Measurements from ENCODE around the gene GCLC. TPM values are rescaled to one million over a fixed set of nuclear protein-coding genes. Genes with fewer than 3 reads are reported as not detected.
"Not testable (repeated sequence)": the region's sequence is repeated elsewhere in the genome, so short reads cannot be mapped to it uniquely, and the experiment has no call there.

GCLC gene
- total and polyA plus RNA-seq, 9 of the 15 experiments (the other 6 are each of a cell fraction or from before 2014, with no cell fraction given): 3.9 to 20.0 (median 9.4) TPM

- TF ChIP-seq MGA (IDR thresholded peaks at IDR 0.05) (peak; percentile 42; the same call in 1 of the 2 replicates), SMARCB1 (IDR thresholded peaks at IDR 0.05; ENCODE audit: insufficient read length, low read depth) (no peak), KDM1A (IDR thresholded peaks at IDR 0.05) (no peak), MITF (IDR thresholded peaks at IDR 0.05) (0 out of 2 replicates have a peak, but pooled peaks have one; percentile 16), ZNF165 (CRISPR knock-in tag; IDR thresholded peaks at IDR 0.05; ENCODE audit: borderline replicate concordance) (no peak)
Observed at GRCh38 chr6:53573299-53573698, 28.4 kb upstream of the GCLC start (continued).

GRCh38 chr6:53572379-53572778 is 27.5 kb upstream of the GCLC start:
- BruUV-seq (replicated peaks); H3K9me1 ChIP-seq (ENCODE audit: control insufficient read depth, insufficient read depth, low read length); FAIRE-seq; H4K20me1 ChIP-seq (replicated peaks; ENCODE audit: control insufficient read depth, insufficient read depth, low read length); H2AFZ ChIP-seq (ENCODE audit: low read depth, low read length); in situ Hi-C loops (cut with MboI); POLR2A ChIA-PET; H3K79me2 ChIP-seq (ENCODE audit: control insufficient read depth, insufficient read depth, low read length); ATAC-seq; H3K4me3 ChIP-seq; CTCF ChIA-PET (ENCODE audit: low intra/inter-chr PET ratio); H3K4me1 ChIP-seq (replicated peaks in 1 of 2; ENCODE audit: control insufficient read depth in 2 of 2, insufficient read depth in 2 of 2, low read length in 2 of 2); intact Hi-C loops (cut with micrococcal nuclease); H3K27ac ChIP-seq (ENCODE audit: extremely low read depth, low read depth, low read length); H3K4me2 ChIP-seq (ENCODE audit: insufficient read depth, low read length); DNase-seq (ENCODE audit: extremely low read depth in 1 of 4, low spot score in 3 of 4); H3K27me3 ChIP-seq (ENCODE audit: control insufficient read depth in 2 of 2, insufficient read depth in 2 of 2, low read length in 2 of 2); H3K36me3 ChIP-seq (ENCODE audit: control insufficient read depth, insufficient read depth, low read length); H3K9ac ChIP-seq (ENCODE audit: insufficient read depth in 1 of 2, low read depth in 2 of 2, low read length in 2 of 2); H3K9me3 ChIP-seq (replicated peaks; ENCODE audit: control insufficient read depth, insufficient read depth, low read depth, low read length): not testable (repeated sequence)
- 36% methylated on average over 3 of the region's 3 CpGs for WGBS (ENCODE audit: insufficient coverage, low coverage, missing lambda C conversion rate)

All from K562 (cell line).